GM23248 (cell line): Measurements from ENCODE around the gene COL13A1.

Source experiments
- EZH2 ChIP-seq: fragments of 200-600 bp; sonication (generic); IDR thresholded peaks from 2 replicates; pipeline ENCODE4 v1.6.1; 2018; ENCODE audit warnings: antibody characterized with exemption, mild to moderate bottlenecking; ENCODE audit not compliant: insufficient read depth, poor library complexity, severe bottlenecking
- EZH2phosphoT487 ChIP-seq: fragments of 200-600 bp; sonication (generic); IDR thresholded peaks from 2 replicates; pipeline ENCODE4 v1.6.1; 2018; ENCODE audit warnings: antibody characterized with exemption, moderate library complexity, mild to moderate bottlenecking, low read depth; ENCODE audit not compliant: insufficient read depth

DNA sequence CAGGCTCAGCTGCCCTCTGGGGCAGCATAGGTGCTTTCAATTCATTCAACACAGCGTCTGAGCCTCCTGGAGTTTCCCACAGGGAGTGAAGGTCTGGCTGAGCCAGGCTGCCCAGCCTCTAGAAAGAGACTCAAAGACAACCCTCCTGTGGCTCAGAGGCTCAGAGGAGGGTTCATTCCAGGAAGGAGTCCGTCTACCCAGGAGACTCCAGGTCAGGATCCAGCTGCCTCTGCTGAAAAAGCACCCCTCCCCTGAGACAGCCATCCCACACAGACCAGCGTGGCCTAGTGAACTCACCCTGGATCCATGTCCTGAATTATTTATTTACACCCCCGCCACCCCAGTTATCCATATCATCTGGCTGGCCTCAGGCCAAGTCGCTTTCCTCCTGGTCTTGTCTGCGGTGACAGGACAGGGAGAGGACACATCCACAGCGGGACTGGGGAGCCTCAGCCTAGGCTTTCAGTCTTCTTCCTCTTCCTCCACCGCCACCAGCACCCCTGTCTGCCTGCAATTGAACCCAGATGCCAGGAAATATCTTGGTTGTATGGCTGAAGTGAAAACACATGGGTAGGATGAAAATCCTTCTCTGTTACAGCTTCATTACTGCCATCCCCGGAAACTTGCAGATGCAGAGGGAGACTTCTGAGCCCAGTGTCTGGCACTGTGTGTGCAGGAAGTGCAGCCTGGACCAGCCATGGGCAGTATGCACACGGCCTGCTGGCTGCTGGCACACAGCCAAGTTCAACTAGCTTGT lies 44.0 kb upstream of the COL13A1 start:
- no peak for TF ChIP-seq EZH2phosphoT487
- no peak for TF ChIP-seq EZH2
